Osteocyte (in vitro differentiated cells): ENCODE results near the gene PYCR2. TPM values are rescaled to one million over a fixed set of nuclear protein-coding genes. Genes with fewer than 3 reads are reported as not detected.

ENCODE experiments used
- DNase-seq: peaks from one replicate; pipeline ENCODE4 v3.0.0; 2021; ENCODE audit warnings: mixed read lengths; ENCODE audit not compliant: unreplicated experiment; ENCODE audit errors: extremely low spot score
- H3K27ac Mint-ChIP-seq: one replicate; pipeline ENCODE4 v1.8.0; 2021; ENCODE audit warnings: mild to moderate bottlenecking, mixed read lengths; ENCODE audit not compliant: unreplicated experiment
- H3K27me3 Mint-ChIP-seq: one replicate; pipeline ENCODE4 v1.8.0; 2021; ENCODE audit warnings: mixed read lengths; ENCODE audit not compliant: unreplicated experiment
- H3K36me3 Mint-ChIP-seq: one replicate; pipeline ENCODE4 v1.8.0; 2021; ENCODE audit warnings: mixed read lengths; ENCODE audit not compliant: unreplicated experiment
- H3K4me1 Mint-ChIP-seq: one replicate; pipeline ENCODE4 v1.8.0; 2021; ENCODE audit warnings: mixed read lengths; ENCODE audit not compliant: unreplicated experiment
- H3K4me3 Mint-ChIP-seq: one replicate; pipeline ENCODE4 v1.8.0; 2021; ENCODE audit warnings: mild to moderate bottlenecking, moderate library complexity, mixed read lengths; ENCODE audit not compliant: unreplicated experiment
- H3K9me3 Mint-ChIP-seq: one replicate; pipeline ENCODE4 v1.8.0; 2021; ENCODE audit warnings: mixed read lengths; ENCODE audit not compliant: unreplicated experiment
- microRNA-seq: library from miRNA; unstranded; fragments of <30 nt; microRNA quantifications from one replicate; pipeline ENCODE4 v1.1.0, GENCODE V29; 2020; ENCODE audit not compliant: unreplicated experiment
- total RNA-seq: library from RNA; stranded (reverse); gene quantifications from 2 replicates; pipeline ENCODE4 v1.2.1, GENCODE V29; 2021
- TF ChIP-seq, protein P1 (sequence below): fragments of 200-600 bp; sonication (generic); IDR thresholded peaks from 2 replicates; pipeline ENCODE4 v1.5.0; 2021; ENCODE audit warnings: antibody characterized with exemption, mild to moderate bottlenecking, moderate library complexity

The PYCR2 gene
- total RNA-seq, 1 donor from 2014 or later: 60.3 TPM

DNA sequence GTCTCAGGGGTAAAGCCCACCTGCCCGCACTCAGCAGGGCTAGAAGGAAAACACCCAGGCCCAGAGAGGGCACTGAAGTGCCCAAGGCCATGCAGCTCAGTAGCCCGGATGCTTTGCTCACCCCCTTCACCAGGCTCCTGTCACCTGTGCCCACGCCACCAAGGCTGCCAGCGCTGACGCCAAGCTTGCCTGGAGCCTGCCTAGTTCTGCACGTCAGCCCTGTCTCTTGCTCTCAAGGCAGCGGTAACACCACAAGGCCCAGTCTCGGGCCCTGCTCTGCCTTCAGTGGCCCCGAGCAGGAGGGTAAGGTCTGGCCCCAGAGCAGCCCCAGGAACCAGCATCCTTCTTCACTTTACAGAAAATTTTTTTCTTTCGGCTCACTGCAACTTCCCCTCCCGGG is 49.6 kb downstream of the PYCR2 start:
- DNase-seq: no peak
- Mint-ChIP-seq H3K27ac (no peak overlapping the region), H3K4me1 (peaks cover 29% of the 10 kb centered on the region), H3K4me3 (no peak overlapping the region), H3K9me3 (no peaks in the 10 kb centered on the region), H3K36me3 (peaks cover 28% of the 10 kb centered on the region), H3K27me3 (no peaks in the 10 kb centered on the region)
- TF ChIP-seq, protein P1, sequence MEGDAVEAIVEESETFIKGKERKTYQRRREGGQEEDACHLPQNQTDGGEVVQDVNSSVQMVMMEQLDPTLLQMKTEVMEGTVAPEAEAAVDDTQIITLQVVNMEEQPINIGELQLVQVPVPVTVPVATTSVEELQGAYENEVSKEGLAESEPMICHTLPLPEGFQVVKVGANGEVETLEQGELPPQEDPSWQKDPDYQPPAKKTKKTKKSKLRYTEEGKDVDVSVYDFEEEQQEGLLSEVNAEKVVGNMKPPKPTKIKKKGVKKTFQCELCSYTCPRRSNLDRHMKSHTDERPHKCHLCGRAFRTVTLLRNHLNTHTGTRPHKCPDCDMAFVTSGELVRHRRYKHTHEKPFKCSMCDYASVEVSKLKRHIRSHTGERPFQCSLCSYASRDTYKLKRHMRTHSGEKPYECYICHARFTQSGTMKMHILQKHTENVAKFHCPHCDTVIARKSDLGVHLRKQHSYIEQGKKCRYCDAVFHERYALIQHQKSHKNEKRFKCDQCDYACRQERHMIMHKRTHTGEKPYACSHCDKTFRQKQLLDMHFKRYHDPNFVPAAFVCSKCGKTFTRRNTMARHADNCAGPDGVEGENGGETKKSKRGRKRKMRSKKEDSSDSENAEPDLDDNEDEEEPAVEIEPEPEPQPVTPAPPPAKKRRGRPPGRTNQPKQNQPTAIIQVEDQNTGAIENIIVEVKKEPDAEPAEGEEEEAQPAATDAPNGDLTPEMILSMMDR: no peak

DNA sequence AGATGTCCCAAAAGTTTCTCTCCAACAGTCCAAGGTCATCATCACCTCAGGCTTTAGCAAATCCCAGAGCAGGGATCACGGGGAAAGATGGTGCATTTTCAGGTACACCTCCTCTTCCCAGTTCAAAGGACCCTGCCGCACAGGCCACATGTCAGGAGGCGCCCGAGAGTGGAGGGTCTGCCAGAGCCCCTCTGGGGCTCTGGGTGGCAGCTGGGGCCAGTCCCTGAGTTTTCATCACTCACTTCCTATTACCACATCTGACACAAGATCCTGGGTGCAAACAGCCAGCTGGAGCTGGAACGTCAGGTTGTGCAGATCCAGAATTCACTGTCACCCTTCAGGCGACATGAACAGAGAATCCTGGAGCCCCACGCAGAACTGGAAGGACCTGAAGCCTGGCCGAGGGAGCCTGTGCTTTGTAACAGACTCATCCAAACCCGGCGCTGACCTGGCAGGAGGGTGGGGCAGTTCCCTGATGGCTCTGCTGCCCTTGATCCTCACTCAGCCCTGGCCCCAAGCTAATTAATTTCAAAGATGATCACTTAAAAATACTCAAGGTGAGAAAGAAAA is 50.7 kb downstream of the PYCR2 start:
- peaks cover 31% of the 10 kb centered on the region for H3K36me3 Mint-ChIP-seq
- H3K4me1 Mint-ChIP-seq: peaks cover 18% of the 10 kb centered on the region
- H3K27me3 Mint-ChIP-seq: no peaks in the 10 kb centered on the region
- H3K27ac Mint-ChIP-seq: no peak overlapping the region
- DNase-seq: no peak
- no peaks in the 10 kb centered on the region for H3K9me3 Mint-ChIP-seq
- TF ChIP-seq, protein P1: no peak
- no peak overlapping the region for H3K4me3 Mint-ChIP-seq

DNA sequence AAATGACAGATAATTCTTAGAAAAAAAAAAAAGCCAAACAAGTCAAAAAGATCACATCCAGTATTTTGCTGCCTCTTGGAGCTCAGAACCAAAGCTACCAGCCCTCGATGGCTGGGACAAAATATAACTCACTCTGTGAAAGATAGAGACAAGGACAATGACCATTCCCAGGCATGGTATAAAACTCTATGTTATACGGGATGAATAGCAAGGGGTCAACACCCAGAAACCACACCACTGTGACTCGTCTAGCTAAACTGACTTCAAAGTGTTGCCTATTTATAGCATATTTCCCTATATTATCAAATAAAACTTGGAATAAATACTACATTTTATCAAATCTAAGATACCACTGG is 52.0 kb downstream of the PYCR2 start:
- TF ChIP-seq, protein P1: no peak
- no peak for DNase-seq
- no peaks in the 10 kb centered on the region for H3K9me3 Mint-ChIP-seq
- H3K27ac Mint-ChIP-seq: no peak overlapping the region
- H3K4me1 Mint-ChIP-seq: peaks cover 5% of the 10 kb centered on the region
- H3K27me3 Mint-ChIP-seq: no peaks in the 10 kb centered on the region
- no peak overlapping the region for H3K4me3 Mint-ChIP-seq
- H3K36me3 Mint-ChIP-seq: peaks cover 31% of the 10 kb centered on the region

DNA sequence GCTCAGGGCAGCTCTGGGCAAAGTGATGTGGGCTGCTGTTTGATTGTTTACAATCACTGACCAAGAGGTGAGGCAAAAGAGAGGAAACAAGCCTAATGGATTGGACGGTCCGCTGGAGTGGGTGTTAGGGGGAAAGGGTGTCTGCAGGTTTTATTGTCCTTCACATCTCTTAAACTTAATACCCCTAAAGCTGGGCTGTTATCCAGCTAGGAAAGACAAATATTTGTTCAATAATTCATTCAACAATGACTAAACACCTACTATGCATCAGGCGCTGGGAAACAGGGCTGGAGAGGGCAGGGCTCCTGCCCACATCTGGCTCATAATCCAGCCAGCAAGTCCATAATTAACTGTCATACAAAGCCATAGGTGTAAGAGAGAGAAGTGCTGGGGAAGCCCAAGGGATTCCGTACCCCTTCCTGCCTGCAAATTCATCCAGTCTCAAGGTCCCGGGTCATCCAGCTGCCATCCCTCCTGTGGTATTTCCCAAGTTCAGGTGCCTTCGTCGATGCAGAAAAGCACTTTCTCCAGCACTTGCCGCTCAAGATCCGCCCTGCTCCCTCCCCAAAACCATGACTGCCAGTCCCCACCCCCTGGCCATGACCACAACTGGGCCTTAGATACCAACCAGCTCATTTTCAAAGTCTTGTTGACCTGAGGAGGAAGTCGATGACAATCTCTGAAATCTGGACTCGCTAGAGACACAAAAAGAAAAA is 52.5 kb downstream of the PYCR2 start:
- peaks cover 36% of the 10 kb centered on the region for H3K36me3 Mint-ChIP-seq

DNA sequence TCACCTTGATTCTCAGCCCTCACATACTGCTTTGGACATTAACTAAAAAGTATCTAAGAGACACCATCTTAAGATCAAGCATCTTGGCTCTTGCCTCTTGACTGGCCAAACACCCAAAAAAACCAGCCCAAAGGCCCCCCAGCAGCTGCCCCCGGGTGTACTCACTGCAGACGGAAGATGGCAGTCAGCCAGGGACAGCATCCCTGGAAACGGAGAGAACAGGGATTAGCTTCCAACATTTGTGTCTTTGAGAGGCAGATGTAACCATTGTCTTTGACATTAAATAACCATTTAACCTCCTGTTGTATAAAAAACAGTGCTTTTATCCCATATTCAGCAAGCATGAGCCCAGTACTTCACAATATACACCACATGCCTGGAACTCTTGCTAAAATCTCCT is 53.1 kb downstream of the PYCR2 start:
- TF ChIP-seq, protein P1: no peak
- Mint-ChIP-seq H3K4me3 (no peak overlapping the region), H3K27ac (no peak overlapping the region), H3K36me3 (peaks cover 37% of the 10 kb centered on the region), H3K4me1 (peaks cover 10% of the 10 kb centered on the region), H3K9me3 (no peaks in the 10 kb centered on the region), H3K27me3 (no peaks in the 10 kb centered on the region)
- DNase-seq: no peak

More for the DNA sequence above, 52.5 kb downstream of the PYCR2 start:
- Mint-ChIP-seq H3K27me3 (no peaks in the 10 kb centered on the region), H3K4me3 (no peak overlapping the region), H3K27ac (no peak overlapping the region), H3K4me1 (peaks cover 4% of the 10 kb centered on the region), H3K9me3 (no peaks in the 10 kb centered on the region)
- DNase-seq: no peak
- TF ChIP-seq, protein P1: no peak

Small RNA genes within 50 kb of the gene (microRNA-seq; reads per million reads assigned to microRNA genes)
- not detected for gene MIR6741

Other genes starting within 250 kb of the PYCR2 start
- 213 and 221 TPM in 2 replicates for gene SRP9, start 146.4 kb downstream of the PYCR2 start, total RNA-seq
- 30.3 and 32.3 TPM in 2 replicates for gene EPHX1, start 114.1 kb downstream of the PYCR2 start, total RNA-seq
- gene TMEM63A, start 41.9 kb downstream of the PYCR2 start, total RNA-seq: 50.8 and 54.8 TPM in 2 replicates
- gene LEFTY1, start 35.1 kb downstream of the PYCR2 start, total RNA-seq: 0.24 and 0.40 TPM in 2 replicates
- gene LEFTY2, start 17.0 kb upstream of the PYCR2 start, total RNA-seq: 0.43 TPM in 1 of 2 replicates, not detected in the other
- gene SDE2, start 75.1 kb upstream of the PYCR2 start, total RNA-seq: 20.0 and 20.7 TPM in 2 replicates
- 505 and 524 TPM in 2 replicates for gene H3-3A, start 138.5 kb upstream of the PYCR2 start, total RNA-seq